ENCODE data around the gene CSRP2.

DNA sequence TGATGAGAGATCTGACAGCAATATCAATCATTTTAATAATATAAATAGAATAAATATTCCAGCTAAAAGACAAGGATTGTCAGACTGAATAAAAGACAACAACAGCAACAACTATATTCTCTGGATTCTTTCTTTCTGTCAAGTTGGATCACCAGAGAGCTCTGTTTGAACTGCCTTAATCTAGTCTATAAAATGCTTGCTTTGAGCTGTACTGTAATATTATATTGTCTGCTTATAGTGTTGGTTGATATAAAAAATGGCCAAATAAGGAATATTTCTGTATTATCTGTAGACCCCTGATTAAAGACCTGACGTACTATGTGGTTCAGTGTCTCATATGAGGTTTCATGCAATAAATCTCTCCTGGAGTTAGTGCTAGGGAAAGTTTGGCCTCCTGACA is 46.3 kb upstream of the CSRP2 start:
- TF ChIP-seq CTCF (IDR thresholded peaks at IDR 0.05) (no peak), SIN3A (IDR thresholded peaks at IDR 0.05; ENCODE audit: borderline replicate concordance, insufficient read depth, low read depth, low read length) (no peak), POLR2AphosphoS5 (IDR thresholded peaks at IDR 0.05; ENCODE audit: low read depth, low read length) (no peak)

All from Panc1 (cell line).